ENCODE results near the gene EYS.

Gene EYS

GRCh38 chr6:65248101-65248610 is 458.9 kb downstream of the EYS start:
- no peaks in the 10 kb centered on the region for H3K4me1 ChIP-seq (ENCODE audit: control insufficient read depth, insufficient read depth, low read length, unreplicated experiment)
- no peaks in the 10 kb centered on the region for H3K36me3 ChIP-seq (ENCODE audit: insufficient read depth, low read length)
- H3K79me2 ChIP-seq (ENCODE audit: control insufficient read depth, insufficient read depth, low read length, unreplicated experiment) = no peaks in the 10 kb centered on the region
- no peak overlapping the region for H3K27ac ChIP-seq (ENCODE audit: low read depth, low read length)
- H3K4me3 ChIP-seq (ENCODE audit: low read depth, low read length) = no peak overlapping the region
- no peaks in the 10 kb centered on the region for H3K27me3 ChIP-seq (ENCODE audit: insufficient read depth, low read length)
- H2AFZ ChIP-seq (ENCODE audit: low read length, unreplicated experiment) = no peak overlapping the region

- Histone ChIP-seq H3K79me2 (ENCODE audit: control insufficient read depth, insufficient read depth, low read length, unreplicated experiment) (no peaks in the 10 kb centered on the region), H3K4me3 (ENCODE audit: low read depth, low read length) (no peak overlapping the region), H3K4me1 (ENCODE audit: control insufficient read depth, insufficient read depth, low read length, unreplicated experiment) (no peaks in the 10 kb centered on the region), H3K27me3 (ENCODE audit: insufficient read depth, low read length) (no peaks in the 10 kb centered on the region), H3K36me3 (ENCODE audit: insufficient read depth, low read length) (no peaks in the 10 kb centered on the region), H3K27ac (ENCODE audit: low read depth, low read length) (no peak overlapping the region), H2AFZ (ENCODE audit: low read length, unreplicated experiment) (no peak overlapping the region)
Observed at GRCh38 chr6:65231616-65232015, 475.4 kb downstream of the EYS start.

- Histone ChIP-seq H3K4me3 (ENCODE audit: low read depth, low read length) (no peak overlapping the region), H2AFZ (ENCODE audit: low read length, unreplicated experiment) (no peak overlapping the region), H3K27me3 (ENCODE audit: insufficient read depth, low read length) (no peaks in the 10 kb centered on the region), H3K4me1 (ENCODE audit: control insufficient read depth, insufficient read depth, low read length, unreplicated experiment) (no peaks in the 10 kb centered on the region), H3K79me2 (ENCODE audit: control insufficient read depth, insufficient read depth, low read length, unreplicated experiment) (no peaks in the 10 kb centered on the region), H3K36me3 (ENCODE audit: insufficient read depth, low read length) (no peaks in the 10 kb centered on the region), H3K27ac (ENCODE audit: low read depth, low read length) (no peak overlapping the region)
Observed at GRCh38 chr6:65229825-65230224, 477.2 kb downstream of the EYS start.

GRCh38 chr6:65221153-65221552 is 485.9 kb downstream of the EYS start:
- H3K4me3 ChIP-seq (ENCODE audit: low read depth, low read length) = no peak overlapping the region
- no peaks in the 10 kb centered on the region for H3K4me1 ChIP-seq (ENCODE audit: control insufficient read depth, insufficient read depth, low read length, unreplicated experiment)
- no peak overlapping the region for H3K27ac ChIP-seq (ENCODE audit: low read depth, low read length)

GRCh38 chr6:65202738-65203137 is 504.3 kb downstream of the EYS start:
- no peak overlapping the region for H2AFZ ChIP-seq (ENCODE audit: low read length, unreplicated experiment)
- H3K79me2 ChIP-seq (ENCODE audit: control insufficient read depth, insufficient read depth, low read length, unreplicated experiment) = no peaks in the 10 kb centered on the region
- no peaks in the 10 kb centered on the region for H3K36me3 ChIP-seq (ENCODE audit: insufficient read depth, low read length)
- H3K4me1 ChIP-seq (ENCODE audit: control insufficient read depth, insufficient read depth, low read length, unreplicated experiment) = no peaks in the 10 kb centered on the region
- no peak overlapping the region for H3K27ac ChIP-seq (ENCODE audit: low read depth, low read length)
- no peaks in the 10 kb centered on the region for H3K27me3 ChIP-seq (ENCODE audit: insufficient read depth, low read length)
- no peak overlapping the region for H3K4me3 ChIP-seq (ENCODE audit: low read depth, low read length)

More at GRCh38 chr6:65221153-65221552, 485.9 kb downstream of the EYS start:
- H3K27me3 ChIP-seq (ENCODE audit: insufficient read depth, low read length) = no peaks in the 10 kb centered on the region
- H2AFZ ChIP-seq (ENCODE audit: low read length, unreplicated experiment) = no peak overlapping the region
- H3K79me2 ChIP-seq (ENCODE audit: control insufficient read depth, insufficient read depth, low read length, unreplicated experiment) = no peaks in the 10 kb centered on the region
- no peaks in the 10 kb centered on the region for H3K36me3 ChIP-seq (ENCODE audit: insufficient read depth, low read length)

- no peaks in the 10 kb centered on the region for H3K4me1 ChIP-seq (ENCODE audit: control insufficient read depth, insufficient read depth, low read length, unreplicated experiment)
- no peak overlapping the region for H3K4me3 ChIP-seq (ENCODE audit: low read depth, low read length)
- H3K27me3 ChIP-seq (ENCODE audit: insufficient read depth, low read length) = no peaks in the 10 kb centered on the region
- no peaks in the 10 kb centered on the region for H3K36me3 ChIP-seq (ENCODE audit: insufficient read depth, low read length)
- H2AFZ ChIP-seq (ENCODE audit: low read length, unreplicated experiment) = no peak overlapping the region
- no peaks in the 10 kb centered on the region for H3K79me2 ChIP-seq (ENCODE audit: control insufficient read depth, insufficient read depth, low read length, unreplicated experiment)
- H3K27ac ChIP-seq (ENCODE audit: low read depth, low read length) = no peak overlapping the region
Observed at GRCh38 chr6:65199683-65200082, 507.3 kb downstream of the EYS start.

- Histone ChIP-seq H3K4me1 (ENCODE audit: control insufficient read depth, insufficient read depth, low read length, unreplicated experiment) (no peaks in the 10 kb centered on the region), H3K27ac (ENCODE audit: low read depth, low read length) (no peak overlapping the region), H3K79me2 (ENCODE audit: control insufficient read depth, insufficient read depth, low read length, unreplicated experiment) (no peaks in the 10 kb centered on the region), H3K36me3 (ENCODE audit: insufficient read depth, low read length) (no peaks in the 10 kb centered on the region), H3K27me3 (ENCODE audit: insufficient read depth, low read length) (no peaks in the 10 kb centered on the region), H2AFZ (ENCODE audit: low read length, unreplicated experiment) (no peak overlapping the region), H3K4me3 (ENCODE audit: low read depth, low read length) (no peak overlapping the region)
Observed at GRCh38 chr6:65199121-65199520, 507.9 kb downstream of the EYS start.

GRCh38 chr6:65191471-65191870 is 515.6 kb downstream of the EYS start:
- Histone ChIP-seq H3K27ac (ENCODE audit: low read depth, low read length) (no peak overlapping the region), H3K79me2 (ENCODE audit: control insufficient read depth, insufficient read depth, low read length, unreplicated experiment) (no peaks in the 10 kb centered on the region)

GRCh38 chr6:65189236-65189881 is 517.7 kb downstream of the EYS start:
- Histone ChIP-seq H3K27ac (ENCODE audit: low read depth, low read length) (no peak overlapping the region), H3K4me1 (ENCODE audit: control insufficient read depth, insufficient read depth, low read length, unreplicated experiment) (no peaks in the 10 kb centered on the region), H3K4me3 (ENCODE audit: low read depth, low read length) (no peak overlapping the region), H2AFZ (ENCODE audit: low read length, unreplicated experiment) (no peak overlapping the region), H3K79me2 (ENCODE audit: control insufficient read depth, insufficient read depth, low read length, unreplicated experiment) (no peaks in the 10 kb centered on the region), H3K27me3 (ENCODE audit: insufficient read depth, low read length) (no peaks in the 10 kb centered on the region), H3K36me3 (ENCODE audit: insufficient read depth, low read length) (no peaks in the 10 kb centered on the region)

More at GRCh38 chr6:65191471-65191870, 515.6 kb downstream of the EYS start:
- no peaks in the 10 kb centered on the region for H3K27me3 ChIP-seq (ENCODE audit: insufficient read depth, low read length)
- no peaks in the 10 kb centered on the region for H3K4me1 ChIP-seq (ENCODE audit: control insufficient read depth, insufficient read depth, low read length, unreplicated experiment)
- no peaks in the 10 kb centered on the region for H3K36me3 ChIP-seq (ENCODE audit: insufficient read depth, low read length)
- no peak overlapping the region for H2AFZ ChIP-seq (ENCODE audit: low read length, unreplicated experiment)
- H3K4me3 ChIP-seq (ENCODE audit: low read depth, low read length) = no peak overlapping the region

- H2AFZ ChIP-seq (ENCODE audit: low read length, unreplicated experiment) = no peak overlapping the region
- no peaks in the 10 kb centered on the region for H3K79me2 ChIP-seq (ENCODE audit: control insufficient read depth, insufficient read depth, low read length, unreplicated experiment)
- no peaks in the 10 kb centered on the region for H3K4me1 ChIP-seq (ENCODE audit: control insufficient read depth, insufficient read depth, low read length, unreplicated experiment)
- H3K4me3 ChIP-seq (ENCODE audit: low read depth, low read length) = no peak overlapping the region
- no peaks in the 10 kb centered on the region for H3K36me3 ChIP-seq (ENCODE audit: insufficient read depth, low read length)
- no peak overlapping the region for H3K27ac ChIP-seq (ENCODE audit: low read depth, low read length)
- no peaks in the 10 kb centered on the region for H3K27me3 ChIP-seq (ENCODE audit: insufficient read depth, low read length)
Observed at GRCh38 chr6:65186826-65187225, 520.2 kb downstream of the EYS start.

GRCh38 chr6:65182681-65183080 is 524.3 kb downstream of the EYS start:
- no peaks in the 10 kb centered on the region for H3K79me2 ChIP-seq (ENCODE audit: control insufficient read depth, insufficient read depth, low read length, unreplicated experiment)
- no peak overlapping the region for H3K4me3 ChIP-seq (ENCODE audit: low read depth, low read length)
- H2AFZ ChIP-seq (ENCODE audit: low read length, unreplicated experiment) = no peak overlapping the region
- H3K27me3 ChIP-seq (ENCODE audit: insufficient read depth, low read length) = no peaks in the 10 kb centered on the region
- H3K36me3 ChIP-seq (ENCODE audit: insufficient read depth, low read length) = no peaks in the 10 kb centered on the region
- no peaks in the 10 kb centered on the region for H3K4me1 ChIP-seq (ENCODE audit: control insufficient read depth, insufficient read depth, low read length, unreplicated experiment)
- no peak overlapping the region for H3K27ac ChIP-seq (ENCODE audit: low read depth, low read length)
